Measurements from ENCODE around the gene ST8SIA2. TPM values are rescaled to one million over a fixed set of nuclear protein-coding genes. Genes with fewer than 3 reads are reported as not detected.

ST8SIA2 gene
- total RNA-seq, 1 experiment from 2014 or later = 2.9 TPM

- POLR2A ChIA-PET = no interaction called here
- no peaks in the 10 kb centered on the region; the same call in 1 of the 2 replicates for H3K27me3 Mint-ChIP-seq (ENCODE audit: low read depth)
- TF ChIP-seq RORB (CRISPR knock-in tag; IDR thresholded peaks at IDR 0.05) = no peak
- no peak for TF ChIP-seq PRRX2 (CRISPR knock-in tag; IDR thresholded peaks at IDR 0.05)
- TF ChIP-seq ZNF396 (CRISPR knock-in tag; IDR thresholded peaks at IDR 0.05; ENCODE audit: borderline replicate concordance) = no peak
- TF ChIP-seq CREB1 (CRISPR knock-in tag; IDR thresholded peaks at IDR 0.05) = no peak
- no peak for TF ChIP-seq EMX1 (CRISPR knock-in tag; IDR thresholded peaks at IDR 0.05)
- no peak for TF ChIP-seq E2F5 (CRISPR knock-in tag; IDR thresholded peaks at IDR 0.05)
- TF ChIP-seq ESRRA (CRISPR knock-in tag; IDR thresholded peaks at IDR 0.05; ENCODE audit: borderline replicate concordance) = no peak
- no peak for TF ChIP-seq TEAD1 (CRISPR knock-in tag; IDR thresholded peaks at IDR 0.05)
- no peak for TF ChIP-seq MXD4 (CRISPR knock-in tag; IDR thresholded peaks at IDR 0.05; ENCODE audit: borderline replicate concordance)
- TF ChIP-seq SMAD3 (CRISPR knock-in tag; IDR thresholded peaks at IDR 0.05; ENCODE audit: borderline replicate concordance) = no peak
- no peak for TF ChIP-seq IRF1 (CRISPR knock-in tag; IDR thresholded peaks at IDR 0.05)
- no peak for TF ChIP-seq CDX4 (CRISPR knock-in tag; IDR thresholded peaks at IDR 0.05; ENCODE audit: borderline replicate concordance)
- no peak for TF ChIP-seq SMAD4 (CRISPR knock-in tag; IDR thresholded peaks at IDR 0.05)
- DNase-seq (ENCODE audit: low spot score) = no peak
- ATAC-seq = no peak
- peaks cover 26% of the 10 kb centered on the region for H3K4me1 Mint-ChIP-seq
- H3K27ac Mint-ChIP-seq = no peak overlapping the region
- no peak overlapping the region for H3K4me3 Mint-ChIP-seq
- CTCF ChIA-PET = interaction anchor here (1.8 kb wide), 1 partner anchor 293 kb away, joined by 5 read pairs; no protein-coding TSS in a partner anchor
- no peaks in the 10 kb centered on the region for H3K9me3 Mint-ChIP-seq
- no peaks in the 10 kb centered on the region for H3K36me3 Mint-ChIP-seq
Measured at GRCh38 chr15:92421976-92422375, 28.3 kb downstream of the ST8SIA2 start.

GRCh38 chr15:92425578-92426225 is 32.0 kb downstream of the ST8SIA2 start:
- Mint-ChIP-seq H3K4me1 (peaks cover 25% of the 10 kb centered on the region), H3K9me3 (no peaks in the 10 kb centered on the region), H3K27me3 (ENCODE audit: low read depth) (no peaks in the 10 kb centered on the region), H3K36me3 (no peaks in the 10 kb centered on the region), H3K4me3 (no peak overlapping the region), H3K27ac (no peak overlapping the region)
- ATAC-seq (peak; percentile 83), DNase-seq (ENCODE audit: low spot score) (peak; percentile 24)
- no peak for TF ChIP-seq MAX (CRISPR knock-in tag; IDR thresholded peaks at IDR 0.05)
- TF ChIP-seq JAZF1 (CRISPR knock-in tag; IDR thresholded peaks at IDR 0.05) = no peak
- no peak for TF ChIP-seq KAT7 (CRISPR knock-in tag; IDR thresholded peaks at IDR 0.05; ENCODE audit: borderline replicate concordance)
- TF ChIP-seq ESRRA (CRISPR knock-in tag; IDR thresholded peaks at IDR 0.05; ENCODE audit: borderline replicate concordance) = no peak
- TF ChIP-seq ATF3 (CRISPR knock-in tag; conservative IDR thresholded peaks at IDR 0.05) = no peak
- TF ChIP-seq ZNF138 (CRISPR knock-in tag; conservative IDR thresholded peaks at IDR 0.05) = no peak
- POLR2A ChIA-PET = interaction anchor here (0.6 kb wide), 1 partner anchor 11 kb away, joined by 3 read pairs; no protein-coding TSS in a partner anchor
- CTCF ChIA-PET = interaction anchor here (0.6 to 1.4 kb wide), 8 partner anchors 22 to 335 kb away, joined by 3 to 8 read pairs (median 4); partner anchors contain the start of gene ST8SIA2

- Mint-ChIP-seq H3K36me3 (no peaks in the 10 kb centered on the region), H3K27ac (0 out of 2 replicates have a peak overlapping the region, but pooled peaks have one; percentile 46), H3K9me3 (no peaks in the 10 kb centered on the region), H3K27me3 (ENCODE audit: low read depth) (no peaks in the 10 kb centered on the region), H3K4me1 (peaks cover 26% of the 10 kb centered on the region), H3K4me3 (no peak overlapping the region)
- DNase-seq (ENCODE audit: low spot score) (peak; percentile 50), ATAC-seq (peak; percentile 37)
- CTCF ChIA-PET = interaction anchor here (1.0 to 1.9 kb wide), 2 partner anchors 11 to 38 kb away, joined by 4 to 6 read pairs; no protein-coding TSS in a partner anchor
- POLR2A ChIA-PET = no interaction called here
- TF ChIP-seq E2F4 (CRISPR knock-in tag; IDR thresholded peaks at IDR 0.05; ENCODE audit: borderline replicate concordance, low read depth) (no peak), GRHL2 (CRISPR knock-in tag; IDR thresholded peaks at IDR 0.05; ENCODE audit: insufficient replicate concordance, severe bottlenecking) (no peak), ZNF232 (CRISPR knock-in tag; IDR thresholded peaks at IDR 0.05) (no peak), ZNF317 (CRISPR knock-in tag; IDR thresholded peaks at IDR 0.05; ENCODE audit: borderline replicate concordance, low read depth) (no peak), ETV6 (CRISPR knock-in tag; IDR thresholded peaks at IDR 0.05) (no peak), JAZF1 (CRISPR knock-in tag; IDR thresholded peaks at IDR 0.05) (no peak), CREM (CRISPR knock-in tag; IDR thresholded peaks at IDR 0.05) (no peak), NR3C1 (CRISPR knock-in tag; conservative IDR thresholded peaks at IDR 0.05; ENCODE audit: low read depth) (no peak), SOX15 (CRISPR knock-in tag; IDR thresholded peaks at IDR 0.05) (no peak), ZNF671 (CRISPR knock-in tag; IDR thresholded peaks at IDR 0.05) (no peak), MAX (CRISPR knock-in tag; IDR thresholded peaks at IDR 0.05) (peak; percentile 18; the same call in 1 of the 2 replicates), ZNF263 (CRISPR knock-in tag; IDR thresholded peaks at IDR 0.05; ENCODE audit: low read depth) (no peak)
Measured at GRCh38 chr15:92429378-92430068, 35.8 kb downstream of the ST8SIA2 start.

All from WTC11 (cell line).